HG03457 (cell line): Measurements from ENCODE around the gene TMC2.
"Not testable (repeated sequence)": the region's sequence is repeated elsewhere in the genome, so short reads cannot be mapped to it uniquely, and the experiment has no call there.

Experiments
- ATAC-seq: cut with Tn5 transposase; IDR thresholded peaks from one replicate; pipeline ENCODE4 v1.9.1; 2021; ENCODE audit warnings: moderate number of reproducible peaks; ENCODE audit not compliant: unreplicated experiment

Gene TMC2

DNA sequence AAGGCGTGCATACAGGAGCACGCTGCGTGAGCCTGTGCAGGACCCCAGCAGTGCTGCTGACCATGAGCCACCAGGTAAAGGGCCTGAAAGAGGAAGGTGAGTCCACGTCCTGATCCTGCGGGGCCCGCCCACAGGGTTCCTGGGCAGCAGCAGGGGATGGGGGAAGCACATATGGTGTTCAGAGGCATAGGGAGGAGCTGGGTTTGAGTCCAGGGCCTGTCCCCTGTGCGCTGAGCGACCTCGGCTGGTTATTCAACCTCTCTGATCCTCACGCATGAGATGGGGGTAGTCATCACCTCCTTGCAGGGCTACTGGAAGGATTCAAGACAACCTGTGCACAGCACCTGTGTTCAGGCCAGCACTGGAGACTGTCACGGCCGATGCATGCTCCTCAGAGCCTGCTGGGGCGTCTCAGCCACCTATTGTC is at the start of gene TMC2:
Gene TMC2 (plus strand): TSS at position 14 of the 427 bp plus-strand sequence. CDS start 49 bp downstream, at position 63.
- ATAC-seq = no peak

- not testable (repeated sequence) for ATAC-seq
Observed at GRCh38 chr20:2502808-2503384, 33.5 kb upstream of the TMC2 start.

DNA sequence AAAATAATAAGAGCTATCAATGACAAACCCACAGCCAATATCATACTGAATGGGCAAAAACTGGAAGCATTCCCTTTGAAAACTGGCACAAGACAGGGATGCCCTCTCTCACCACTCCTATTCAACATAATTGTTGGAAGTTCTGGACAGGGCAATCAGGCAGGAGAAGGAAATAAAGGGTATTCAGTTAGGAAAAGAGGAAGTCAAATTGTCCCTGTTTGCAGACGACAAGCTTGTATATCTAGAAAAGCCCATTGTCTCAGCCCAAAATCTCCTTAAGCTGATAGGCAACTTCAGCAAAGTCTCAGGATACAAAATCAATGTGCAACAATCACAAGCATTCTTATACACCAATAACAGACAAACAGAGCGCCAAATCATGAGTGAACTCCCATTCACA is 31.6 kb upstream of the TMC2 start:
- ATAC-seq = not testable (repeated sequence)

DNA sequence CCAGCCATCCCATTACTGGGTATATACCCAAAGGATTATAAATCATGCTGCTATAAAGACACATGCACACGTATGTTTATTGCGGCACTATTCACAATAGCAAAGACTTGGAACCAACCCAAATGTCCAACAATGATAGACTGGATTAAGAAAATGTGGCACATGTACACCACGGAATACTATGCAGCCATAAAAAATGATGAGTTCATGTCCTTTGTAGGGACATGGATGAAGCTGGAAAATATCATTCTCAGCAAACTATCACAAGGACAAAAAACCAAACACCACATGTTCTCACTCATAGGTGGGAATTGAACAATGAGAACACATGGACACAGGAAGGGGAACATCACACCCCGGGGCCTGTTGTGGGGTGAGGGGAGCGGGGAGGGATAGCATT is 29.9 kb upstream of the TMC2 start:
- ATAC-seq = not testable (repeated sequence)

DNA sequence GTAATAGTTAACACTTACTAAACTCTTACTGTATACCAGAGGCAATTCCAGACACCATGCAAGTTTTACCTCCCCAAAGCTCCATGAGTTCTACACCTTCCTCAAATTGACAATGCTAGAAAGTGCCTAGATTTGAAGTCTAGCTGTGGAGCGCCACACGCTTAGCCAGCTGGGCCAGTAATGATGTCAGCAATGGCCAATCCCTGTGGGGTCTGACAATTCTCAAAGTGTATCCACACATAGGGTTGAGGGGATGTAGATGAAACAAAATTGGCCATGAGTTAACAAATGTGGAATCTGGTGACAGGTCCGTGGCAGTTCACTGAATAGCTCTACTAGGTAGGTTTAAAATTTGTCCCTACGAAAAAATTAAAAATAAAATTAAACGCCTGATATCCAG is 28.9 kb upstream of the TMC2 start:
- no peak for ATAC-seq

DNA sequence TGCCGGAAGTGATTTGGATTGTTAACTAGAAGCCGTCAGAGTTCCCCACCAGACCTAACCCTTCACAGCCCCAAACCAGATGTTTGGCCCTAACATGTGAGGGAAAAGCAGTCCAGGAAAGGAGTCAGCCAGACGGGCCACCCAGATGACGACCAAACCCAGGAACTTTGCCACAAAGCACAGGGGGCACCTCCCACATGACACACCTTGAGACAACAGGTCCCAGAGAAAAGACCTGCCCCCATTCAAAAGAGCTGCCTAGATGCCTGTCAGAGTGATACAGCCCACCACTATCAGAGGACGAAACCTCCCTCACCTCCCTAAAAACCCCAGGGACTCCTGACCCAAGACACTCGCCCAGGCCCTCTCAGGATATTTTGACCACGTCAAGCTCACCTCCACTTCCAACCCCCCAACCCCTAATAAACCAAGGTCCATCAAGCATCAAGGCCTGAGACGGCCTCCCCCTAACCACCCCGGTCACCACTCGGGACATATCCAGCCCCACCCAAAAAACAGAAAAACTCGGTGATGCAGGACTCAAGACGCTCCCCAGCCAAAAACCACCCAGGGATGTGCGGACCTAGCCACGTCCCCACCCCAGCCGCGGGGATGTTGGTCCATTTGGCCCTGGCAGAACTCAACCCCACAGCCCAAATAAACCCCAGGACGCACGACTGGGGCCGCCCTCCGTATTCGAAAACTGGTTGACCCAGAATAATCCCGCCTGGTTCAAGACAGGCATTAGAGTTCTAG is 28.3 kb upstream of the TMC2 start:
- ATAC-seq = no peak

DNA sequence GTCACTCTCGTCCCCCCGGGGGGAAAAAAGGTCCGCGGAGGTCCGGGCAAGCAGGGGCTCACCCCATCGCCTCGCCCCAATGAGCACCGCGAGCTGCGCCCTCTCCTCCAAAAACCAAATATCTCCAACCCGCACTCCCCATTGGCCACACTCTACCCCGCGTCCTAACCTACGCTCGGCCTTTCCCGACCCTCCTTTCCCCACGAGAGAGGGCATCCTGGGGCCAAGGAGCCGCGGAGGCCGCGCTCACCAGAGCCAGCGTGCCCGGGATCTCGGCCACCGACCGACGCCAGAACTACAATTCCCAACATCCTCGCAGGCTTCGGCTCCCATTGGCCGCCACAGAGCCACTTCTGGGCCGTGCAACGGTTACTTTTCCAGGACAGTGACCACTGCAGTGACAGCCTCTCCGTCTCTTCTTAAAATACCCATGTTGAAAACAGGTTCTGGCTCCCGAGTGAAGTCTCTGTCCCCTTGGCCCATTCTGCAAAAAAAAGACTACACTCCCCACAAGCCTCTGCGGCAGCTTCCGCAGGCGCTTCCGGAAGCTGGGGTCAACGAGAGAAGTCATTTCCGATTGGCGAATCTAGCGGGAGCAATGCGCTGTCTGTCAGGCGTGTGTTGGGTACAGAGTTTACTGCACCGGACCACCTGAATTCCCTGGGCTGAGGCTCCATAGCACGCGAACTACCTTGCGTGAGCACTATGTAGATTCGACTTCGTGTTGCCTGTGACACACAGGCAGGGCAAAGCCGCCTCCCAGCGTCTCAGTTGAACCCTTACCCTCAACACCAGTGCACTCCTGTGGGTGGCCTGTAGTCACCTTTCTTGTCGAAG is 27.5 kb upstream of the TMC2 start, which contains the start of gene ZNF343:
Gene ZNF343 (minus strand): TSS at position 285 of the 837 bp plus-strand sequence. CDS start 15,020 bp downstream, outside the sequence.
- ATAC-seq = peak; percentile 87

DNA sequence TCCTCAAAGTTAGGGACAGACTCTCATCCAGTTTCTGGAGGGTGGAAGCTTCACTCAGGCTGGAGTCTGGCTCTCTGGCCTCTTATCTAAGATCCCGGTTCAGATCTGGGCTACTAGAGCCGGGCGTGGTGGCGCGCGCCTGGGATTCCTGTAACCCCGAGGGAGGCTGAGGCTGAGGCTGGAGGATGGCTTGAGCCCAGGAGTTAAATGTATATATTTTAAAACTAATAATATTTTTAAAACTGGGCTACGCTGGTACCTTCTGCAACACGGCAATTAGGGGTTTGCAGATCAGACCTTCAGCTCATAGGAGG is 26.9 kb upstream of the TMC2 start:
- no peak for ATAC-seq

DNA sequence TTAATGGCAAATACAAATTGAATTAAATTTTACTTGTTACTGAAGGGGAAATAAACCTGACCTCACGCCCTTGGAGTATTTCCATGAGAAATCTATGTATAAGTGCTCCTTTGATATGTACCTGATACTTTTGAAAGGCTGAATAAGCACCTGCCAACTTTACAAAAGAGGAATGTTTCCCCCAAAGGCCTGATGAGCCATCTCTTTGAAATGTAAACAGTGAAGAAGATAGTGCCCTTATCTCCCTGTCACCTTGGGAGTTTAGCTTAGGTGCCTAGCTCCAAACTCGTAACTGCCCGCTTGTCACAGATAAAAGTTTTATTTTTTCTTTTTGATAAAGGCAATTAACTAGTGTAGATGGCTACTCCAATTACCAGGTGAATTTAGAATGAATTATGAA is 26.6 kb upstream of the TMC2 start:
- ATAC-seq = no peak

- no peak for ATAC-seq
Observed at GRCh38 chr20:2515203-2515602, 21.2 kb upstream of the TMC2 start.

GRCh38 chr20:2516399-2516798 is 20.0 kb upstream of the TMC2 start:
- ATAC-seq = no peak

DNA sequence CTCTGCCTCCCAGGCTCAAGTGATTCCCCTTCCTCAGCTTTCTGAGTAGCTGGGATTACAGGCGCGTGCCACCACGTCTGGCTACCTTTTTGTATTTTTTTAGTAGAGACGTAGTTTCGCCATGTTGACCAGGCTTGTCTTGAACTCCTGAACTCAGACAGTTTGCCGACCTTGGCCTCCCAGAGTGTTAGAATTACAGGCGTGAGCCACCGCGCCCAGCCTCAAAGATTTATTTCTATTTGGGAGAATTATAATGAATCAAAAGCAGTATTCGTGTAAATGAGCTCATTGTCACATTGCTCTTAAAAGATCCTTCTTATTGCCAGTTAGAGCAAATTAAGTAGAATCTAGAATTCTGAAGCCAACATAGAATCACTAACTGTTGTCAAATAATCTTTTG is 18.3 kb upstream of the TMC2 start:
- no peak for ATAC-seq

- no peak for ATAC-seq
Observed at GRCh38 chr20:2518558-2518957, 17.8 kb upstream of the TMC2 start.

- ATAC-seq = no peak
Observed at GRCh38 chr20:2519115-2519809, 17.1 kb upstream of the TMC2 start.

GRCh38 chr20:2520617-2521016 is 15.8 kb upstream of the TMC2 start:
- ATAC-seq = no peak

GRCh38 chr20:2521369-2522305 is 14.7 kb upstream of the TMC2 start:
- no peak for ATAC-seq

DNA sequence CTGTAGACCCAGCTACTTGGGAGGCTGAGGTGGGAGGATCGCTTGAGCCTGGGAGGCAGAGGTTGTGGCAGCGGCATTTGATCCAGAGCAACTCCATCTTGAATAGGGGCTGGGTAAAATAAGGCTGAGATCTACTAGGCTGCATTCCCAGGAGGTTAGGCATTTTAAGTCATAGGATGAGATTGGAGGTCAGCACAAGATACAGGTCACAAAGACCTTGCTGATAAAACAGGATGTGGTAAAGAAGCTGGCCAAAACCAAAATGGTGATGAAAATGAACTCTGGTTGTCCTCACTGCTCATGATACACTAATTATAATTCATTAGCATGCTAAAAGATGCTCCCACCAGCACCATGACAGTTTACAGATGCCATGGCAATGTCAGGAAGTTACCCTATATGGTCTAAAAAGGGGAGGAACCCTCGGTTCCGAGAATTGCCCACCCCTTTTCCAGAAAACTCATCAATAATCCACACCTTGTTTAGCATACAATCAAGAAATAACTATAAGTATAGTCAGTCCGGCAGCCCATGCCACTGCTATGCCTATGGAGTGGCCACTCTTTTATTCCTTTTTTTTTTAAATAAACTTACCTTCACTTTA is 13.4 kb upstream of the TMC2 start:
- ATAC-seq = not testable (repeated sequence)

- ATAC-seq = no peak
Observed at GRCh38 chr20:2523919-2524708, 12.3 kb upstream of the TMC2 start.
